ENCODE results near the gene PCBP3.

The PCBP3 gene

GRCh38 chr21:45887788-45888187 is 244.3 kb downstream of the PCBP3 start:
- no peak for DNase-seq (ENCODE audit: low read depth)
- H3K4me3 ChIP-seq (ENCODE audit: control insufficient read depth, low read depth, low read length): no peak overlapping the region
- no peak for TF ChIP-seq CTCF (conservative IDR thresholded peaks at IDR 0.05; ENCODE audit: control insufficient read depth, insufficient read depth, low read depth, low read length)

GRCh38 chr21:45888386-45889009 is 245.0 kb downstream of the PCBP3 start:
- TF ChIP-seq CTCF (conservative IDR thresholded peaks at IDR 0.05; ENCODE audit: control insufficient read depth, insufficient read depth, low read depth, low read length): no peak
- DNase-seq (ENCODE audit: low read depth): no peak
- no peak overlapping the region for H3K4me3 ChIP-seq (ENCODE audit: control insufficient read depth, low read depth, low read length)

GRCh38 chr21:45889256-45889655 is 245.7 kb downstream of the PCBP3 start:
- TF ChIP-seq CTCF (conservative IDR thresholded peaks at IDR 0.05; ENCODE audit: control insufficient read depth, insufficient read depth, low read depth, low read length): no peak
- no peak for DNase-seq (ENCODE audit: low read depth)
- no peak overlapping the region for H3K4me3 ChIP-seq (ENCODE audit: control insufficient read depth, low read depth, low read length)

DNA sequence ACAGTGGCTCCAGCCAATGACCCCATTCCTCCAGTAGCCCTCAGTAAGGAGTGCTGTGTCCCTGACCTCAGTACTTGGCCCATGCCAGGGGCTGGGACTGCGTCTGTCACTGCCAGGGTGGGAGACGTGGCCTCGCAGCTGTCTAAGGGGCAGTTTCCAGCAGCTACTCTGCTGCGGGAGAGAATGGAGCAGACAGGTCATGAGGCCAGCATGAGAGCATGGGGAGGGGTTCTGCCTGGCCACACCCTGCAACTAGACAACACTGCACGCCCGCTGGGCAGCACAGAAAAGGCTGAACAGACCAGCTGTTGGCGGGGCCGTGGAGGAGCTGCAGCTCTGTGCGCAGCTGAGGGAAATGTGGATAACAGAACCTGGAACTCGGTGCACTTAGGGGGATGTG is 246.4 kb downstream of the PCBP3 start:
- DNase-seq (ENCODE audit: low read depth): no peak
- no peak overlapping the region for H3K4me3 ChIP-seq (ENCODE audit: control insufficient read depth, low read depth, low read length)
- no peak for TF ChIP-seq CTCF (conservative IDR thresholded peaks at IDR 0.05; ENCODE audit: control insufficient read depth, insufficient read depth, low read depth, low read length)

DNA sequence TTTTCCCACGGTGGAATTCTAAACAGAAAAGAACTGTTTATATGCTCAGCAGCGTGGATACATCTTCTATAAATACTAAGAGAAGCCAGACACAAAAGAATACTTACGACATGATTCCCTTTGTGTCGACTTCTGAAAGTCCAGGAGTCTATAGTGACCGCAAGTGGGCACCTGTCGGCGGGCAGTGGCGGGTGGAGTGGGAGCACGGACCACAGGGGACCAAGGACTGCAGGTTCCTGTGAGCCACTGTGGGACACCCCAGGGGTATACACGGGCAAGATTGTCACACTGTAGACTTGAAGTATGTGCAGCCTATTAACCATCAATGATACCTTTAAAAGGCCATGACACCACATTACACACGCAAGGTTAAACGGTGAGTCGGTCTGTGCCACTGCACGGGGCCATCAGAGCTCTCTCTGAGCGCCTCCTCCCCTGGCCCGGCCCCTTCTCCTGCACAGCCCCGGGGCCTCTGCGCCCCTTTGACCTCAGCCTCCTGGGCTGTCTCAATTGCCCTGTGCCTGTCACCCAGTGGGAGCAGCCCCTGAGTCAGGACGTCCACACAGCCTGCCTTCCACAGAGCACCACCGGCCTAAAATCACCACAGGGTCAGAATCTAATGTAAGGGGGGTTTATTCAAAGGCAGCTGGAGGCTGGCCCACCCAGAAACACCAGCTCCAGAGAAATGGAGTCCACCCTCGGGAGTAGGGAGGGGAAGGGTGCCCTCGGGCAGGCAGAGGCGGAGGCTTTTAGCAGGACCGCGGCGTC is 248.0 kb downstream of the PCBP3 start:
- no peak for DNase-seq (ENCODE audit: low read depth)
- no peak overlapping the region for H3K4me3 ChIP-seq (ENCODE audit: control insufficient read depth, low read depth, low read length)
- TF ChIP-seq CTCF (conservative IDR thresholded peaks at IDR 0.05; ENCODE audit: control insufficient read depth, insufficient read depth, low read depth, low read length): no peak

- TF ChIP-seq CTCF (conservative IDR thresholded peaks at IDR 0.05; ENCODE audit: control insufficient read depth, insufficient read depth, low read depth, low read length): no peak
- no peak for DNase-seq (ENCODE audit: low read depth)
- no peak overlapping the region for H3K4me3 ChIP-seq (ENCODE audit: control insufficient read depth, low read depth, low read length)
Observed at GRCh38 chr21:45892156-45892915, 248.8 kb downstream of the PCBP3 start.
